KMS-11 (cell line): ENCODE measurements around the gene GSE1.

ENCODE experiments used
- H2AFZ ChIP-seq: fragments of 200-600 bp; sonication (generic); 2 replicates; pipeline ENCODE4 v1.6.1; 2016; ENCODE audit warnings: antibody characterized with exemption, mixed run types, low read depth
- H3K27ac ChIP-seq: fragments of 200-600 bp; sonication (generic); 2 replicates; pipeline ENCODE4 v1.6.1; 2016; ENCODE audit warnings: mild to moderate bottlenecking, mixed run types
- H3K27me3 ChIP-seq: fragments of 200-600 bp; sonication (generic); 2 replicates; pipeline ENCODE4 v1.6.1; 2017; ENCODE audit warnings: mild to moderate bottlenecking, low read depth, mixed run types, moderate library complexity; ENCODE audit not compliant: insufficient read depth
- H3K36me3 ChIP-seq: fragments of 200-600 bp; sonication (generic); 2 replicates; pipeline ENCODE4 v1.6.1; 2017; ENCODE audit warnings: mild to moderate bottlenecking, mixed run types; ENCODE audit not compliant: insufficient read depth
- H3K4me1 ChIP-seq: fragments of 200-600 bp; sonication (generic); 2 replicates; pipeline ENCODE4 v1.6.1; 2016; ENCODE audit warnings: mild to moderate bottlenecking, low read depth, mixed run types; ENCODE audit not compliant: poor library complexity, severe bottlenecking
- H3K4me2 ChIP-seq: fragments of 200-600 bp; sonication (generic); 2 replicates; pipeline ENCODE4 v1.7.0; 2016; ENCODE audit warnings: mild to moderate bottlenecking, mixed run types
- H3K4me3 ChIP-seq: fragments of 200-600 bp; sonication (generic); IDR thresholded peaks from 2 replicates; pipeline ENCODE4 v1.6.1; 2017; ENCODE audit warnings: low read depth, low read length, mixed read lengths; ENCODE audit not compliant: insufficient read depth
- H3K79me2 ChIP-seq: fragments of 200-600 bp; sonication (generic); 2 replicates; pipeline ENCODE4 v1.6.1; 2016; ENCODE audit warnings: low read depth, mixed run types; ENCODE audit not compliant: insufficient read depth
- H3K9ac ChIP-seq: fragments of 200-600 bp; sonication (generic); 2 replicates; pipeline ENCODE4 v1.6.1; 2016; ENCODE audit warnings: mild to moderate bottlenecking, mixed run types
- H4K20me1 ChIP-seq: fragments of 200-600 bp; sonication (generic); 2 replicates; pipeline ENCODE4 v1.6.1; 2016; ENCODE audit warnings: mild to moderate bottlenecking, mixed run types; ENCODE audit not compliant: insufficient read depth
- CTCF ChIP-seq: fragments of 200-600 bp; sonication (generic); conservative IDR thresholded peaks from 2 replicates; pipeline ENCODE4 v1.6.1; 2017; ENCODE audit warnings: low read depth, mild to moderate bottlenecking, antibody characterized with exemption, low read length, moderate library complexity, mixed read lengths

GSE1 gene

GRCh38 chr16:85648070-85648714 is 35.1 kb downstream of the GSE1 start:
- Histone ChIP-seq H3K27ac (no peak overlapping the region), H3K4me1 (no peaks in the 10 kb centered on the region), H2AFZ (no peak overlapping the region), H3K9ac (no peak overlapping the region), H3K36me3 (no peaks in the 10 kb centered on the region), H3K27me3 (no peaks in the 10 kb centered on the region), H3K79me2 (no peaks in the 10 kb centered on the region), H3K4me3 (no peak overlapping the region), H3K4me2 (no peak overlapping the region), H4K20me1 (no peaks in the 10 kb centered on the region)
- no peak for TF ChIP-seq CTCF

GRCh38 chr16:85648805-85649204 is 35.7 kb downstream of the GSE1 start:
- no peak for TF ChIP-seq CTCF
- no peak overlapping the region for H3K4me2 ChIP-seq
- H3K4me1 ChIP-seq: no peaks in the 10 kb centered on the region
- no peaks in the 10 kb centered on the region for H3K36me3 ChIP-seq
- H3K9ac ChIP-seq: no peak overlapping the region
- H3K79me2 ChIP-seq: no peaks in the 10 kb centered on the region
- no peak overlapping the region for H3K27ac ChIP-seq
- no peaks in the 10 kb centered on the region for H4K20me1 ChIP-seq
- H3K4me3 ChIP-seq: no peak overlapping the region
- no peaks in the 10 kb centered on the region for H3K27me3 ChIP-seq
- no peak overlapping the region for H2AFZ ChIP-seq

DNA sequence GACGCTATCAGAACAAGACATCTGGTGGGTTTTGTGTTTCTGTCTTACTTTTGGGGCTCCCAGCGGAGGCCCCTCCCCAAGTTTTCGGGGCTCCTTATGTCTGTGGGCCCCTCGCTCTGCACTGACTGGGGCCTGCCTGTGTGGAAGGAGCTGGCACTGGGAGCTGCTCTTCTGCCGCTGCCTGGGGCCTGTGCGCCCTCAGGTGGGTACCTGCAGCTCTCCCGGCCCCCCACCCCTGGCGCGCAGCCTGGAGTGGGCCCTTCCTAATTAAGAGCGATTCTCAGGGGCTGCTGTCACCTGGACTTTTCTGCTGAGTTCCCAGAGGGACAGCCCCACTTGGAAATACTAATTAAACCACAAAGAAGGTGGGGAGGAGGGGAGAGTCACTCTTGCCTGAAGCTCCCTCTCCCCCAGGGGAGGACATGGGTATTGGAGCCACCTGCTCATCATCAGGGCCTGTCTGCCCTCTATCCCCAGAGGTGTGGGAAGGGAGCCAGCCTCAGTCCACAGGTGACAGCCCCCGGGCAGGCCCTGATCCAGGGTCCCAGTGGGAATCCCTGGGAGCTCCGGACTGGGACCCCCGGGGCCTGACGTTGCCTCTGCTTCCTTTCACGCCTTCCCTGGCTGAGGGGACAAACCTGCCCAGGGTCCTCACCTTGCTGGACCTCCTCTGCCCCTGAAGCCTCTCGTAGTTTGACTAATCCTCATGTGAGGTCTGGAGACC is 36.5 kb downstream of the GSE1 start:
- Histone ChIP-seq H3K27me3 (no peaks in the 10 kb centered on the region), H3K4me3 (no peak overlapping the region), H3K36me3 (no peaks in the 10 kb centered on the region), H3K79me2 (no peaks in the 10 kb centered on the region), H4K20me1 (no peaks in the 10 kb centered on the region), H2AFZ (no peak overlapping the region), H3K4me2 (no peak overlapping the region), H3K4me1 (no peaks in the 10 kb centered on the region), H3K27ac (no peak overlapping the region), H3K9ac (no peak overlapping the region)
- no peak for TF ChIP-seq CTCF

DNA sequence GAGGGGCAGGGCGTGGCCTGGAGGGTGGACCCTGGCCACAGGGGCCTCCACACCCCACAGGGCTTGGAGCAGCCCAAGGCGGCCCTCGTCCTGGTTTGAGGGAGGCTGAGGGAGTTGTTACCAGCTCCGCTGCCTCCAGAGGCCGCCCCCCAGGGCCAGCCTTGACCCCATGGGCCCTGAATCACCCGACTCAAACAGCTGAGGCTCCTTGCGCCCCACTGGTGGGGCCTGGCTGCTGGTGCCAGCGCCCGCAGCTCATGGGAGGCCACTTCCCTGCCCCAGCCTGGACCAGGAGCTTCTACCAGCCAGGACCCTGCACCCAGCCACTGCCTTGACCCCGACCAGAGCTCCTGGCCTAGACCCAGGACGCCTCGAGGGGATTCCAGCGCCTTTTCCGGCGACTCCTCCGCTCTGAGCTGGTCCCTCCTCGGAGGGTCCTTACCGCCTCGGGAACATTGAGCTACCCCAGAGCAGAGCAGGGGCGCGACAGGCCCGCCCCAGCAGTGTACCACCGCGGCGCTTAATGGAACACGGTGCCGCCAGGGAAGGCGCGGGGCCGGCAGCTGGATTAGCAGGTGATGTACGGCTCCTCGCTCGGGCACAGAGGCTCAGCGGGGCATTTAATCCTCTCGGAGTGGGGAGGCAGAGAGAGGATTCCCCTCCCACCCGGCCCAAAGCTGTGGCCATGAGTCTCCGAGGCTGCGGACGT is 37.2 kb downstream of the GSE1 start:
- no peaks in the 10 kb centered on the region for H4K20me1 ChIP-seq
- H2AFZ ChIP-seq: no peak overlapping the region
- TF ChIP-seq CTCF: no peak
- H3K9ac ChIP-seq: no peak overlapping the region
- no peaks in the 10 kb centered on the region for H3K4me1 ChIP-seq
- no peak overlapping the region for H3K4me3 ChIP-seq
- H3K36me3 ChIP-seq: no peaks in the 10 kb centered on the region
- no peak overlapping the region for H3K27ac ChIP-seq
- no peaks in the 10 kb centered on the region for H3K79me2 ChIP-seq
- H3K4me2 ChIP-seq: no peak overlapping the region
- no peaks in the 10 kb centered on the region for H3K27me3 ChIP-seq
